Endometrial microvascular endothelial cells (primary cell): ENCODE data around the gene SLC38A9. TPM values are rescaled to one million over a fixed set of nuclear protein-coding genes. Genes with fewer than 3 reads are reported as not detected.
"Not testable (repeated sequence)": the region's sequence is repeated elsewhere in the genome, so short reads cannot be mapped to it uniquely, and the experiment has no call there.

Experiments used
- in situ Hi-C: cut with HindIII; loops from 2 replicates; pipeline ENCODE4 v1.10.0; 2017; ENCODE audit warnings: low sequenced_read_pairs, low pct_unique_long_range_greater_than_20kb; ENCODE audit errors: inconsistent ontology term
- total RNA-seq: library from RNA; depleted of rRNA; stranded (reverse); fragments of >200 nt; gene quantifications from one replicate; pipeline ENCODE4 v1.2.3, GENCODE V29; 2015; ENCODE audit errors: inconsistent ontology term

Gene SLC38A9
- total RNA-seq, 1 donor from 2014 or later, result 23.6 TPM

DNA sequence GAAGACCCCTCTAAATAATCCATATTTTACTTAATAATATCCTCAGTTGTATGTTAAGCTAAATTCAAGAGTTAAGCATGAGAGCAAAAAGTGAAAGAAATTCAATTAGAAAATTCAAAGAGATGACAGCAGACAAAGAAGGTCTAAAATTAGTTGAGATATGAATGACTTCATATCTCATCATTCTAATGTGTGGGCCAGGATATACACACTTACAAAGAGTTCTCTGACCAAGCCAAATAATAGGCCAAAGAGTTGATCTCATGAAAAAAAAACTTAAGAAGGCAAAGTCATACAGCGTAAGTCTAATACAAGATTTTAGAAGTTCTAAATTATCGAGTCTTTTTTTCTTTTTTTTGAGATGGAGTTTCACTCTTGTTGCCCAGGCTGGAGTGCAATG, 89.7 kb downstream of the SLC38A9 start:
- in situ Hi-C loops, result no loop called here

DNA sequence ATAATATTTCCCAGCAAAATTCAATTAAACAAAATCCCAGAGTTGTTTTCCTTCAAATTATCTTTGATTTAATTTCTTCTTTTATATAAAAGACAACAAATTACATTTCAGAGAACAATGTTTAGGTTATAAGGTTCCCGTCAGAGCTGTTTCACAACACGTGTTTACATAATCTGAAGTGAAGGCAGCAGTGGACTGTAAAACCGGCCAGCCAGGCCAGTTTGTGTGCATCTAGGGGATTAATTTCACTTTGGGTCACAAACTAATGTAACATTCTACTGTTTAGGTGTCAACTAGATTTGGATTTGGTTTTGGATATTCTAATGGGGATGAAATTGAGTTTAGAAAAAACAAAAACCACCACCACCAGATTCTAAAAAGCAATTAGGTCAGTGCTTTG, 90.9 kb downstream of the SLC38A9 start:
- in situ Hi-C loops, result no loop called here

GRCh38 chr5:55620766-55621160, 91.4 kb downstream of the SLC38A9 start:
- in situ Hi-C loops, result no loop called here

- in situ Hi-C loops, result no loop called here
Observed at GRCh38 chr5:55620009-55620765, 91.9 kb downstream of the SLC38A9 start.

- in situ Hi-C loops, result no loop called here
Observed at GRCh38 chr5:55618318-55618717, 93.8 kb downstream of the SLC38A9 start.

GRCh38 chr5:55613112-55613868, 98.8 kb downstream of the SLC38A9 start:
- in situ Hi-C loops, result no loop called here

DNA sequence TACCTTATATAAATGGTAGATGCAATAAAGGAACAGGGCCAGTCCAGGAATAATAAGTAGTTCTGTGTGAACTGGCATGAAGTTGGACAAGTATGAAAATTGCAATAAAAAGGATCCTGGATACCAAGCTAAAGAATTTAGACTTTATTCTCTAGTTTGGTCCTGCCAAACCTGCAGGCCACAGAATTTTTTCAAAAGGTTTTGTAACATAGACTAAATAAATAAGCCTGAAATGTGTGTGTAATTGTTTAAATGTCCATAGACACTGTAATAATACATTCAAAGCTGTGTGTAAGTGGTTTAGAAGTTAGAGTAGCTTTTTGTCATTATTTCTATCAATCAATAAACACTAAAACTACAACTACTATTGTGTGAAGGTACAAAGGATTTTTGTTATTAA, 101.6 kb downstream of the SLC38A9 start:
- in situ Hi-C loops, result no loop called here

DNA sequence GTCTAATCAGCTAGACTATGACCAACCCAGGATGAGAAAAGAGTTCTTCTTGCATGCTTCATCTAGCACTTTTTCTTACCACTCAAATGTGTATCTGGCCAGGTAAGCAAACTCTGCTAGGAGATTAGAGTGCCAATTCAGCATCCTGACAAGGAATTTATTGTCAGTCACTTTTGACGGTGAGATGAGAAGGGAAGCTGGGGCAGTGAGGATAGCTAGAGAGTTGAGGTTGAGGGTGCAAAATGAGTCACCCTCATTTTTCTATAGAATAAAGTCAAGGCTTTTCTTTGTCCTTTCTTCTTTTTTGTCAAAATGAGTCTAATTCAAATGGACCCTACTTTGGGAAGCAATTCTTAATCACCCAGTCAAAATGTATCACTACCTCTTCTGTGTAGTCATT, 102.7 kb downstream of the SLC38A9 start:
- in situ Hi-C loops, result no loop called here

DNA sequence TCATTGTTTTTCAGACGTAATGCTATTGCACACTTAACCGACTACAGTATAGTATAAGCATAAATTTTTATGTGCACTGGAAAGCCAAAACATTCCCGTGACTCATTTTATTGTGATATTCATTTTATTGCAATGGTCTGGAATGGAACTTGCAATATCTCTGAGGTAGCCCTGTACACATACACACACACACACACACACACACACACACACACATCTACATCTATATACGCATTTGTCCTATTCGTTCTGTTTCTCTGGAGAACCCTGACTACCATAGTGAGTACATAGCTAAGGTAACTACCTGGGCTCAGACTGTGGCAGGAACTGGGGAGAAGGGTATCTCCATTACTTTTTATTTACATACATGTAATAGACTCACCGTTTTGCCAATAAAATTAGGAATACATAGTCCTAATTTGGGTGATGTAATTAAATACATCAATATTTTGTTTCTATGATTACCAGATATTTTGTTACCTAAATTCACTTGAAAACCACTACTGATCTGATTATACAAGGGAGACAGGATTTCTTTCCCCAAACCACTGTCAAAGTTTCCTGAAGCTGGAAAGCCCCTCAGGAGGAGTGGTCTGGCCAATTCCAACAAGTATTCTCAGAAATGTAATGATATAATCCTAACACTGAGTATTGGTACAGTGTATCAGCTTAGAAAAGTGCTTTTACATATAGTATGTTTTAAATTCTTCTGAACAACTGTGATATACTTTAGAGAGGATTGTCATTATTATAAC, 103.4 kb downstream of the SLC38A9 start:
- in situ Hi-C loops, result no loop called here

DNA sequence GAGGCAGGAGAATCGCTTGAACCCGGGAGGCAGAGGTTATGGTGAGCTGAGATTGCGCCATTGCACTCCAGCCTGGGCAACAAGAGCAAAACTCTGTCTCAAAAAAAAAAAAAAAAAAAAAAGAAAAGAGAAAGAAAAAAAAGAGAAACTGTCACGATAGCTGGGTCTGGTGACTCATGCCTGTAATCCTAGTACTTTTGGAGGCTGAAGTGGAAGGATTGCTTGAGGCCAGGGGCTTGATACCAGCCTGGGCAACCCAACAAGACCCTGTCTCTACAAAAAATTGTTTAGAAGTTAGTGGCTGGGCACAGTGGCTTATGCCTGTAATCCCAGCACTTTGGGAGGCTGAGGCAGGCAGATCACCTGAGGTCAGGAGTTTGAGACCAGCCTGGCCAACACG, 104.8 kb downstream of the SLC38A9 start:
- in situ Hi-C loops, result not testable (repeated sequence)

GRCh38 chr5:55604611-55605067, 107.5 kb downstream of the SLC38A9 start:
- in situ Hi-C loops, result no loop called here

DNA sequence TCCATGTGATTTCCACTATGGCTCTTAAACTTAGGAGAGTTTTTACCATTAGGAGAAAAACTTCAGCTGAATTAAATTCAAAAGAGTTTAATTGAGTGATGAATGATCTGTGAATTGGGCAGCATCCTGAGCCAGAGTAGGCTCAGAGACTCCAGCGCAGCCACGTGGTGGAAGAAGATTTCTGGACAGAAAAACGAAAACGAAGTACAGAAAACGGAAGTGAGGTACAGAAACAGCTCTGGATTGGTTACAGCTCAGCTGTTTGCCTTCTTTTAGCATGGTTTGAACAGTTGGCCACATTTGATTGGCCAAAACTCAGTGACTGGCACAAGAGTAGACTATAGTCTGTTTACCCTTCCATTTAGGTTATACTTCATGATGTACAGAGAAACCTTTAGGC, 108.2 kb downstream of the SLC38A9 start:
- in situ Hi-C loops, result no loop called here

DNA sequence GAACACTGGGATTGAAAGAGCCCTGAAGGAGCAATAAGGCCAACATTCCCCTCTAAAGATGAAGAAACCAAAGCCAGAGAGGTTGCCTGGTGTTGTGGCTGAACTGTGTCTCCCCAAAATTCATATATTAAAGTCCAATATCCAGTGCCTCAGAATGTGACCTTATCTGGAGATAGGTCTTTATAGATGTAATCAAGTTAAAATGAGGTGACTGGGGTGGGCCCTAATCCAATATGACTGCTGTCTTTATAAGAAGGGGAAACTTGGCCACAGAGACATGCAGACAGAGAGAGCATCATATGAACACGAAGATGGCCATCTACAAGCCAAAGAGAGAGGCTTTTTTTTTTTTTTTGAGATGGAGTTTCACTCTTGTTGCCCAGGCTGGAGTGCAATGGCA, 110.5 kb downstream of the SLC38A9 start:
- in situ Hi-C loops, result no loop called here

DNA sequence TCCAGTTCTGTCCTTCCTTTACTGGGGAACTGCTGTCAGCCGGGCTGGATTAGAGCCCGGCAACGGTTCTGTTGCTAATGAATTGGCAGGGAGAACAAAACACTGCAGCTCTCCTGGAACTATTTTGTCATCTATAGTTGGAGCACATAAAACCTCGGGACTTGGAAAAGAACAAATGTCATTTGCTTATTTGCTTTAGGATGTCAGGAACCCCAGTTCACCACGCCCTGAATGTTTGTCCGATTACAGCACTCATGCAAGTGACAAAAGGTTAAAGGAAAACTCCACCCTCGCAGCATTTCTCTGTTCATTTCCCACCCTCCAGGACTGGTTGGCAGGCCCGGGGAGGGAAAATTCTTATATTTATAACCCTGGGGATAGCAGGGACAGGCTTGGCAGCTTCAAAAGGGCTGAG, 110.9 kb downstream of the SLC38A9 start:
- in situ Hi-C loops, result no loop called here

- in situ Hi-C loops, result no loop called here
Observed at GRCh38 chr5:55600497-55601203, 111.5 kb downstream of the SLC38A9 start.

- in situ Hi-C loops, result no loop called here
Observed at GRCh38 chr5:55600086-55600485, 112.0 kb downstream of the SLC38A9 start.

GRCh38 chr5:55599148-55600050, 112.7 kb downstream of the SLC38A9 start:
- in situ Hi-C loops, result no loop called here
